Measurements from ENCODE around the gene CD99. TPM values are rescaled to one million over a fixed set of nuclear protein-coding genes. Genes with fewer than 3 reads are reported as not detected.

CD99 gene
- total and polyA plus RNA-seq, 2 experiments from 2014 or later = 28.5 to 43.1 TPM

GRCh38 chrX:2694914-2695267 is 3.8 kb downstream of the CD99 start:
- no peaks in the 10 kb centered on the region; the same call in 2 of the 3 replicates for H3K36me3 Mint-ChIP-seq (ENCODE audit: low read depth)
- H3K4me2 ChIP-seq = no peak overlapping the region
- DNase-seq (ENCODE audit: low spot score) = no peak
- H3K9me2 ChIP-seq (ENCODE audit: insufficient read depth) = no peaks in the 10 kb centered on the region
- no peak overlapping the region for H3K27ac ChIP-seq (ENCODE audit: low read depth)
- no peak for ATAC-seq
- H3F3A ChIP-seq (replicated peaks; ENCODE audit: low read depth) = peaks cover 7% of the 10 kb centered on the region
- TF ChIP-seq ZNF114 (CRISPR knock-in tag; IDR thresholded peaks at IDR 0.05) (no peak), NANOG (IDR thresholded peaks at IDR 0.05; ENCODE audit: borderline replicate concordance) (no peak), CREB1 (CRISPR knock-in tag; IDR thresholded peaks at IDR 0.05; ENCODE audit: low read depth) (no peak), ZNF462 (CRISPR knock-in tag; IDR thresholded peaks at IDR 0.05) (no peak), STAT1 (IDR thresholded peaks at IDR 0.05; ENCODE audit: unreplicated experiment) (no peak), REST (IDR thresholded peaks at IDR 0.05; ENCODE audit: unreplicated experiment) (no peak), JUNB (IDR thresholded peaks at IDR 0.05; ENCODE audit: unreplicated experiment) (no peak), EZH2phosphoT487 (IDR thresholded peaks at IDR 0.05; ENCODE audit: unreplicated experiment) (no peak), EZH2 (IDR thresholded peaks at IDR 0.05; ENCODE audit: low read depth, unreplicated experiment) (no peak), ETS1 (IDR thresholded peaks at IDR 0.05) (no peak), POLR2AphosphoS5 (IDR thresholded peaks at IDR 0.05; ENCODE audit: low read depth) (no peak), ZNF331 (CRISPR knock-in tag; IDR thresholded peaks at IDR 0.05; ENCODE audit: low read depth) (no peak), CTCF (conservative IDR thresholded peaks at IDR 0.05; ENCODE audit: low read depth in 2 of 2) (no peak)
- peaks cover 7% of the 10 kb centered on the region for H3K79me2 ChIP-seq (replicated peaks; ENCODE audit: insufficient read depth)
- H3K4me3 ChIP-seq = no peak overlapping the region
- H3K4me1 ChIP-seq (ENCODE audit: insufficient read depth) = peaks cover 21% of the 10 kb centered on the region
- H3K36me3 ChIP-seq (ENCODE audit: insufficient read depth) = no peaks in the 10 kb centered on the region; the same call in 1 of the 2 replicates
- no peak overlapping the region for H3K4me3 Mint-ChIP-seq
- H3K27ac Mint-ChIP-seq = no peak overlapping the region
- H3K27me3 Mint-ChIP-seq (ENCODE audit: insufficient read depth, low read depth, poor library complexity) = peaks cover 50% of the 10 kb centered on the region
- H3K4me1 Mint-ChIP-seq = peaks cover 16% of the 10 kb centered on the region
- H4K20me1 ChIP-seq (replicated peaks; ENCODE audit: insufficient read depth) = peaks cover 7% of the 10 kb centered on the region; the same call in 1 of the 2 replicates
- H3K27me3 ChIP-seq (ENCODE audit: insufficient read depth) = peaks cover 55% of the 10 kb centered on the region
- H3K9me3 Mint-ChIP-seq = no peaks in the 10 kb centered on the region; the same call in 2 of the 3 replicates
- H2AFZ ChIP-seq = no peak overlapping the region
